BE2C (cell line): ENCODE data around the gene DAPK2.

Source experiments
- DNase-seq: peaks from one replicate; pipeline ENCODE4 v3.0.0-alpha.2; 2020
- H3K27me3 ChIP-seq: fragments of 250-450 bp; sonication (Bioruptor Pico); 2 replicates; pipeline ENCODE4 v1.5.1; 2020; ENCODE audit warnings: mild to moderate bottlenecking
- H3K36me3 ChIP-seq: fragments of 250-450 bp; sonication (Bioruptor Pico); 2 replicates; pipeline ENCODE4 v1.5.1; 2020; ENCODE audit warnings: mild to moderate bottlenecking
- H3K4me1 ChIP-seq: fragments of 250-450 bp; sonication (Bioruptor Pico); 2 replicates; pipeline ENCODE4 v1.5.1; 2020
- H3K4me3 ChIP-seq: 2 replicates; pipeline ENCODE4 v1.5.1; 2011; ENCODE audit warnings: low read depth, low read length
- H3K9me3 ChIP-seq: fragments of 250-450 bp; sonication (Bioruptor Pico); 2 replicates; pipeline ENCODE4 v1.5.1; 2020
- TF ChIP-seq, protein P1 (sequence below): IDR thresholded peaks from 2 replicates; pipeline ENCODE4 v1.5.1; 2012; ENCODE audit warnings: mild to moderate bottlenecking, low read depth, low read length

Gene DAPK2

DNA sequence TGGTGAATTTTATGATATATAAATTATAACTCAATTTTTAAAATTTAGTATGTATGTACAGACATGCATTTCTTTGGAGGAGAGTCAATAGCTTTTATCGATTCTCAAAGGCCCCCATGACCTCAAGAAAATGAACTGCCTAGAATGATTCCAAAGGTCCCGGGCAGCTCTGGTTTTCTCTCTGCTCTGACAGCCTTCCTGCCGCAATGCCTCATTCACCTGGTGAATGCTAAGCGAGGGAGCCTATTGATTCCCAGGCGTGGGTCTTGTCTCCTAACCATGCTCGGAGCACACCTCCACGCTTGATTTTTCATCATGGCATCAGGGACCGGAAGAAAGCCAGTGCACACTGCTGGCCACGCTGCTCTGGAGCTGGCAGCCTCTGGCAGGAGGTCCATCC is 132.9 kb downstream of the DAPK2 start:
- TF ChIP-seq, protein P1, sequence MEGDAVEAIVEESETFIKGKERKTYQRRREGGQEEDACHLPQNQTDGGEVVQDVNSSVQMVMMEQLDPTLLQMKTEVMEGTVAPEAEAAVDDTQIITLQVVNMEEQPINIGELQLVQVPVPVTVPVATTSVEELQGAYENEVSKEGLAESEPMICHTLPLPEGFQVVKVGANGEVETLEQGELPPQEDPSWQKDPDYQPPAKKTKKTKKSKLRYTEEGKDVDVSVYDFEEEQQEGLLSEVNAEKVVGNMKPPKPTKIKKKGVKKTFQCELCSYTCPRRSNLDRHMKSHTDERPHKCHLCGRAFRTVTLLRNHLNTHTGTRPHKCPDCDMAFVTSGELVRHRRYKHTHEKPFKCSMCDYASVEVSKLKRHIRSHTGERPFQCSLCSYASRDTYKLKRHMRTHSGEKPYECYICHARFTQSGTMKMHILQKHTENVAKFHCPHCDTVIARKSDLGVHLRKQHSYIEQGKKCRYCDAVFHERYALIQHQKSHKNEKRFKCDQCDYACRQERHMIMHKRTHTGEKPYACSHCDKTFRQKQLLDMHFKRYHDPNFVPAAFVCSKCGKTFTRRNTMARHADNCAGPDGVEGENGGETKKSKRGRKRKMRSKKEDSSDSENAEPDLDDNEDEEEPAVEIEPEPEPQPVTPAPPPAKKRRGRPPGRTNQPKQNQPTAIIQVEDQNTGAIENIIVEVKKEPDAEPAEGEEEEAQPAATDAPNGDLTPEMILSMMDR = no peak
- DNase-seq = no peak
- Histone ChIP-seq H3K36me3 (no peaks in the 10 kb centered on the region), H3K4me3 (no peak overlapping the region), H3K4me1 (peaks cover 11% of the 10 kb centered on the region; the same call in 1 of the 2 replicates), H3K27me3 (no peaks in the 10 kb centered on the region), H3K9me3 (no peaks in the 10 kb centered on the region)

DNA sequence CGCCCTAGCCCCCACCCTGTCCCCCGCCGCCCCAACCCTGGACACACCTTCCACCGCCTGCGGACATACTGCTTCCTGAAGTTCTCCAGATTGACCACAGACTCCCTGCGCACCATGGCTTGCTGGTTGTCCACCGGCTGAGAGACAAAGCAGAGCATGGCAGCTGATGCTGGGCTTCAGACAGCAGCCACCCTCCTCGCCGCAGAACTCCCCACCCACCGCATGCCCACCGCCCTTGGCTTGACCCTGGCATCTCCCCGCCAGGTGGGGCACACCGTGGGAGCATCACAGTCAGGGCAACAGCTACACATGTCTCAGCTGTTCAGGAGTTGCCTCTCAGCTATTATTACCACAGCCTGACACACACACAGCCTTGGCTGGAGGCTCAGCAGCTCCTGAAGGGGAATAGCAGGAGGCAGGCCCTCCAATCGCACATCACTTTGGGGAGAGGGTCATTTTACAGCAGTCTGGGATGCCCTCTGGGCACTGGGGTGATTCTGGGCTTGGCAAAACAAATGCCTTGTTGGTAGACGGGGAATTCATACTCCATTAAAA is 134.1 kb downstream of the DAPK2 start:
- Histone ChIP-seq H3K4me1 (peaks cover 11% of the 10 kb centered on the region; the same call in 1 of the 2 replicates), H3K4me3 (no peak overlapping the region), H3K9me3 (no peaks in the 10 kb centered on the region), H3K36me3 (no peaks in the 10 kb centered on the region), H3K27me3 (no peaks in the 10 kb centered on the region)
- TF ChIP-seq, protein P1 = no peak
- DNase-seq = no peak

DNA sequence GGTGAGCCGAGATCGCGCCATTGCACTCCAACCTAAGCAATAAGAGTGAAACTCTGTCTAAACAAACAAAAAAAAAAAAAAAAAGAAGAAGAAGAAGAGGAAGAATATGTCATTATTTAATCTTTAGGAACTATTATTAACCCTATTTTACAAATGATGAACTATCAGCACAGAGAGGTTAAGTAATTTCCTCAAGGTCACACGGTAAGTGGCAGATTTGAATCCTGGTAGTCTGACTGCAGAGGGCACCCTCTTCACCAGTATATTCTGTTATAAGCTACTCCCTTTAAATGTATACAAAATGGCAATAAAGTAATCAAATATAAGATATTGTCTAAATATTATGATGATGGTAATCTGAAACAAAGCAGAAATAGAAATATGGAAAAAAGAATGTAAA is 135.1 kb downstream of the DAPK2 start:
- no peaks in the 10 kb centered on the region for H3K9me3 ChIP-seq
- H3K36me3 ChIP-seq = no peaks in the 10 kb centered on the region
- TF ChIP-seq, protein P1 = no peak
- DNase-seq = no peak
- H3K4me1 ChIP-seq = peaks cover 11% of the 10 kb centered on the region; the same call in 1 of the 2 replicates
- H3K4me3 ChIP-seq = no peak overlapping the region
- no peaks in the 10 kb centered on the region for H3K27me3 ChIP-seq

DNA sequence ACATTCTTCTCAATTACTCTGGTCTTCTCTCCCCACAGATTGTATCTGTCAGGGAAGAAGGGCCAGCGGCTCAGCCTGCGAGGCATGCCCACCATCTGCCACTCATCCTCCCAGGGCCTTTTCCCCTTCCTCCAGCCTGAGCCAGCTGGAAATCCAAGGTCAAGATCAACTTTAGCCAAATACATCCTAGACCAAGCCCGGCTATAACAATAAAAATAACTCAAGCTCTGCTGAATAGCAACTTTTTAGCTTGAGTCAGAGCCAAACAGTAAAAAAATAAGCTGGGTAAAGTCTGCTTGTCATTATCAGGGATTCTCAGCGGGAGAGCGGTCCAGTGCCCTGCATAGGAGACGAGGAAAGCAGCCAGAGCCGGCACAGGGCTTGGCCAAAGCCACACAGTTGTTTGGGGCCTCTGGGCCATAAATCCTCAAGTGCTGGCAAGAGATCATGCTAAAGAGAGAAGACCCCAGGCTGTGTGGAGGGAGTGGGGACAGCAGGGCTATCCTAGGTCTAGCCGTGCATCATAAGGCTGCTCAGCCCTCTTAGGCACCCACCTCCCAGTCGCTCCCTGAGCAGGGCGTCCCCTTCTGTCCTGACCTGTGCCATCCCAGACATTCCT is 136.4 kb downstream of the DAPK2 start:
- DNase-seq = peak; percentile 45

DNA sequence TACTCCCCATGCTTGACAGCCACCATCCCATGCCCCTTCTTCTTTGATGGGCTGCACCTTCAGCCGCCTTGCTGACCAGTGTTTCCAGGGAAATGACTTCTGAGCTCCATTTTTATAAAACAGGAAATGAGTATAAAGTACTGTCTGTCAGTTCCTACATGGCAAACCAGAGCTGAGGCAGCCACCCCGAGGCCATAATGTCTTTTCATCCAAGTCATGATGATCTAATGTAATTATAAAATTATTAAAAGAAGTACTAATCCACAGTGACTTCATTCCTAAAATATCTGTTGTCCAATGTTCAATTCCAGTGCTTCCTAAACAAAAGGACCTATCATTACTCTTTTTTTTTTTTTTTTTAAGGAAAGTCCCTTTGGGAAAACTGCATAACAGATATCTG is 137.3 kb downstream of the DAPK2 start:
- Histone ChIP-seq H3K27me3 (no peaks in the 10 kb centered on the region), H3K4me1 (peaks cover 11% of the 10 kb centered on the region; the same call in 1 of the 2 replicates), H3K9me3 (no peaks in the 10 kb centered on the region), H3K36me3 (no peaks in the 10 kb centered on the region), H3K4me3 (no peak overlapping the region)
- TF ChIP-seq, protein P1 = no peak
- DNase-seq = peak; percentile 49

More for the DNA sequence above, 136.4 kb downstream of the DAPK2 start:
- Histone ChIP-seq H3K36me3 (no peaks in the 10 kb centered on the region), H3K9me3 (no peaks in the 10 kb centered on the region), H3K27me3 (no peaks in the 10 kb centered on the region), H3K4me3 (no peak overlapping the region), H3K4me1 (peaks cover 11% of the 10 kb centered on the region; the same call in 1 of the 2 replicates)
- TF ChIP-seq, protein P1 = no peak

DNA sequence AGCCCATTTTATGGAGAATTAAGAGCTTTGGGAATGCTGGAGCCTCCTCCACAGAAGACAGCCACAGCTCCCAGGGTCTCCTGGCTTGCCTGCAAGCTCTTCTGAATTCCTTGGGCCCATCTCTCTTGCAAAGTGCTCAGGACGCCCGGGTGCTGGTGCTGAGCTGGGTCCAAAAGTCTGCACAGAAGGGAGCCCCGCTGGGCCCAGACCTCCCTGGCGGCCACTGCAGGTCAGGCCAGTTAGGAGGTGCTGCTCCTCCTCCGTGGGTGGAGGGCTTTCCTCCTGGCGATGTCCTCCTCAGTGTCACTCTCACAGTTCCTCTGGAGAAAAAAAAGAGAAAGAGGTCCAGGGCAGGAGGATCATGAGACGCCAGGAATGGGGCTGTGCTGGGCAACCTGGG is 138.0 kb downstream of the DAPK2 start:
- no peaks in the 10 kb centered on the region for H3K9me3 ChIP-seq
- H3K4me3 ChIP-seq = no peak overlapping the region
- no peak for DNase-seq
- H3K4me1 ChIP-seq = peaks cover 11% of the 10 kb centered on the region; the same call in 1 of the 2 replicates
- H3K36me3 ChIP-seq = no peaks in the 10 kb centered on the region
- TF ChIP-seq, protein P1 = no peak
- H3K27me3 ChIP-seq = no peaks in the 10 kb centered on the region
